ENCODE results near the gene IQCK. TPM values are rescaled to one million over a fixed set of nuclear protein-coding genes. Genes with fewer than 3 reads are reported as not detected.
A peak's percentile ranks its signal among the peaks of the same experiment; 100 is the strongest.

IQCK gene
- total RNA-seq, 4 donors from 2014 or later: 23.1 to 62.7 (median 37.6) TPM

GRCh38 chr16:19704321-19705145 lies 13.5 kb upstream of the IQCK start:
- peaks cover 0 to 88% (median 0%) of the 10 kb centered on the region in 3 donors for H3K36me3 ChIP-seq
- no peak overlapping the region for H3K4me3 ChIP-seq
- H3K4me1 ChIP-seq: peaks cover 0 to 34% (median 19%) of the 10 kb centered on the region in 4 donors
- peak overlapping the region; percentile 38 to 88 (median 70) for H3K27ac ChIP-seq
- H3K9me3 ChIP-seq: no peaks in the 10 kb centered on the region
- peak in 1 of 2 donors; percentile 66 for DNase-seq (ENCODE audit: low spot score in 2 of 2)
- H3K27me3 ChIP-seq: no peaks in the 10 kb centered on the region
- TF ChIP-seq CTCF (IDR thresholded peaks at IDR 0.05) (no peak), EP300 (IDR thresholded peaks at IDR 0.05) (peak in 1 of 2 donors; percentile 84)
- WGBS, 2 donors: 84 to 87% methylated on average over 18 of the region's 18 CpGs

- TF ChIP-seq CTCF (IDR thresholded peaks at IDR 0.05): no peak
- no peak for TF ChIP-seq EP300 (IDR thresholded peaks at IDR 0.05)
- no peak for TF ChIP-seq POLR2A (IDR thresholded peaks at IDR 0.05)
- Histone ChIP-seq H3K27me3 (no peaks in the 10 kb centered on the region), H3K4me1 (peaks cover 0 to 28% (median 13%) of the 10 kb centered on the region in 4 donors), H3K4me3 (no peak overlapping the region), H3K36me3 (peaks cover 0 to 90% (median 0%) of the 10 kb centered on the region in 3 donors), H3K9me3 (no peaks in the 10 kb centered on the region), H3K27ac (peak overlapping the region; percentile 38 to 88 (median 70))
- DNase-seq (ENCODE audit: low spot score in 2 of 2): no peak
- 89 to 90% methylated on average over 8 of the region's 8 CpGs for WGBS, 2 donors
Observed at GRCh38 chr16:19705146-19705501, 12.9 kb upstream of the IQCK start.

- Histone ChIP-seq H3K4me1 (peaks cover 0 to 21% (median 8%) of the 10 kb centered on the region in 4 donors), H3K9me3 (no peaks in the 10 kb centered on the region), H3K27me3 (no peaks in the 10 kb centered on the region), H3K27ac (peak overlapping the region in 3 of 4 donors; percentile 56 to 88 (median 83)), H3K4me3 (no peak overlapping the region), H3K36me3 (peaks cover 0 to 98% (median 0%) of the 10 kb centered on the region in 3 donors)
- 81 to 86% methylated on average over 4 to 5 of the region's 5 CpGs for WGBS, 2 donors
- TF ChIP-seq CTCF (IDR thresholded peaks at IDR 0.05): no peak
- peak in 1 of 2 donors; percentile 18 for TF ChIP-seq EP300 (IDR thresholded peaks at IDR 0.05)
- DNase-seq (ENCODE audit: low spot score in 2 of 2): no peak
Observed at GRCh38 chr16:19705843-19706242, 12.2 kb upstream of the IQCK start.

- peaks cover 0 to 28% (median 5%) of the 10 kb centered on the region in 4 donors for H3K4me1 ChIP-seq
- H3K9me3 ChIP-seq: no peaks in the 10 kb centered on the region
- 91 to 97% methylated on average over 15 of the region's 15 CpGs for WGBS, 2 donors
- peaks cover 0 to 98% (median 0%) of the 10 kb centered on the region in 3 donors for H3K36me3 ChIP-seq
- peak overlapping the region in 1 of 4 donors; percentile 88 for H3K27ac ChIP-seq
- DNase-seq (ENCODE audit: low spot score in 2 of 2): no peak
- no peak overlapping the region for H3K4me3 ChIP-seq
- H3K27me3 ChIP-seq: no peaks in the 10 kb centered on the region
- TF ChIP-seq EP300 (IDR thresholded peaks at IDR 0.05): no peak
Observed at GRCh38 chr16:19706846-19707245, 11.2 kb upstream of the IQCK start.

GRCh38 chr16:19707569-19708295 lies 10.3 kb upstream of the IQCK start:
- Histone ChIP-seq H3K27ac (peak overlapping the region in 1 of 4 donors; percentile 3), H3K27me3 (no peaks in the 10 kb centered on the region), H3K4me3 (no peak overlapping the region), H3K36me3 (peaks cover 0 to 98% (median 0%) of the 10 kb centered on the region in 3 donors), H3K4me1 (peaks cover 0 to 28% (median 5%) of the 10 kb centered on the region in 4 donors), H3K9me3 (no peaks in the 10 kb centered on the region)
- DNase-seq (ENCODE audit: low spot score in 2 of 2): no peak
- 81 to 85% methylated on average over 20 to 22 of the region's 22 CpGs for WGBS, 2 donors
- TF ChIP-seq EP300 (IDR thresholded peaks at IDR 0.05) (no peak), POLR2A (IDR thresholded peaks at IDR 0.05) (no peak), CTCF (IDR thresholded peaks at IDR 0.05) (no peak)
